GM18867 (cell line): ENCODE results near the gene THEMIS2.
"Not testable (repeated sequence)": the region's sequence is repeated elsewhere in the genome, so short reads cannot be mapped to it uniquely, and the experiment has no call there.

Source experiments
- ATAC-seq: cut with Tn5 transposase; IDR thresholded peaks from one replicate; pipeline ENCODE4 v1.9.1; 2021; ENCODE audit warnings: mild to moderate bottlenecking, moderate library complexity; ENCODE audit not compliant: unreplicated experiment

THEMIS2 gene

GRCh38 chr1:27872059-27872801 is at the start of gene THEMIS2:
TSS of gene THEMIS2 (plus strand) at chr1:27872544. CDS start at chr1:27872572, 28 bp downstream.
- ATAC-seq, result peak; percentile 34

- ATAC-seq, result no peak
Measured at GRCh38 chr1:27823784-27824183, 48.6 kb upstream of the THEMIS2 start.

- no peak for ATAC-seq
Measured at GRCh38 chr1:27824411-27824810, 47.9 kb upstream of the THEMIS2 start.

- not testable (repeated sequence) for ATAC-seq
Measured at GRCh38 chr1:27829339-27829960, 42.9 kb upstream of the THEMIS2 start.

GRCh38 chr1:27830621-27831440 is 41.5 kb upstream of the THEMIS2 start, which contains the start of gene PPP1R8:
TSS of gene PPP1R8 (plus strand) at chr1:27830782. CDS start at chr1:27830836, 54 bp downstream.
- peak; percentile 91 for ATAC-seq

GRCh38 chr1:27831568-27832410 is 40.6 kb upstream of the THEMIS2 start:
- no peak for ATAC-seq

- ATAC-seq, result no peak
Measured at GRCh38 chr1:27832762-27833161, 39.6 kb upstream of the THEMIS2 start.

GRCh38 chr1:27833470-27833869 is 38.9 kb upstream of the THEMIS2 start:
- no peak for ATAC-seq

GRCh38 chr1:27835046-27835445 is 37.3 kb upstream of the THEMIS2 start:
- no peak for ATAC-seq

GRCh38 chr1:27835501-27835900 is 36.8 kb upstream of the THEMIS2 start:
- ATAC-seq, result no peak

- no peak for ATAC-seq
Measured at GRCh38 chr1:27849951-27850350, 22.4 kb upstream of the THEMIS2 start.

- ATAC-seq, result no peak
Measured at GRCh38 chr1:27855085-27855484, 17.3 kb upstream of the THEMIS2 start.

GRCh38 chr1:27856561-27857343 is 15.6 kb upstream of the THEMIS2 start:
- ATAC-seq, result no peak

- not testable (repeated sequence) for ATAC-seq
Measured at GRCh38 chr1:27857552-27857951, 14.8 kb upstream of the THEMIS2 start.

GRCh38 chr1:27858072-27858948 is 14.0 kb upstream of the THEMIS2 start:
- peak; percentile 64 for ATAC-seq

GRCh38 chr1:27858949-27859576 is 13.3 kb upstream of the THEMIS2 start:
- ATAC-seq, result no peak

- ATAC-seq, result no peak
Measured at GRCh38 chr1:27861436-27861835, 10.9 kb upstream of the THEMIS2 start.

- no peak for ATAC-seq
Measured at GRCh38 chr1:27862004-27862403, 10.3 kb upstream of the THEMIS2 start.
